ENCODE results near the gene CDH4. TPM values are rescaled to one million over a fixed set of nuclear protein-coding genes. Genes with fewer than 3 reads are reported as not detected.
"Not testable (repeated sequence)": the region's sequence is repeated elsewhere in the genome, so short reads cannot be mapped to it uniquely, and the experiment has no call there.

CDH4 gene
- polyA plus RNA-seq, 6 donors from 2014 or later = not detected

- Mint-ChIP-seq H3K9me3 (peaks cover 0 to 16% (median 3%) of the 10 kb centered on the region in 7 donors), H3K27me3 (peaks cover 0 to 4% (median 0%) of the 10 kb centered on the region in 3 donors), H3K27ac (no peak overlapping the region), H3K4me3 (no peak overlapping the region), H3K4me1 (no peaks in the 10 kb centered on the region), H3K36me3 (no peaks in the 10 kb centered on the region)
- no peak for DNase-seq
- no peak for ATAC-seq (ENCODE audit: low read depth in 2 of 2)
These were observed 197.1 kb downstream of the CDH4 start for GRCh38 chr20:61449057-61449609.

- peaks cover 0 to 4% (median 0%) of the 10 kb centered on the region in 3 donors for H3K27me3 Mint-ChIP-seq
- DNase-seq (no peak), ATAC-seq (ENCODE audit: low read depth in 2 of 2) (no peak)
- no peaks in the 10 kb centered on the region for H3K4me1 Mint-ChIP-seq
- no peaks in the 10 kb centered on the region for H3K36me3 Mint-ChIP-seq
- H3K9me3 Mint-ChIP-seq = peaks cover 0 to 16% (median 3%) of the 10 kb centered on the region in 7 donors
- no peak overlapping the region for H3K27ac Mint-ChIP-seq
- no peak overlapping the region for H3K4me3 Mint-ChIP-seq
These were observed 197.9 kb downstream of the CDH4 start for GRCh38 chr20:61449916-61450315.

GRCh38 chr20:61450549-61450948 is 198.5 kb downstream of the CDH4 start:
- no peaks in the 10 kb centered on the region for H3K36me3 Mint-ChIP-seq
- H3K4me3 Mint-ChIP-seq = no peak overlapping the region
- H3K27me3 Mint-ChIP-seq = peaks cover 0 to 4% (median 0%) of the 10 kb centered on the region in 3 donors
- DNase-seq (no peak), ATAC-seq (ENCODE audit: low read depth in 2 of 2) (no peak)
- H3K9me3 Mint-ChIP-seq = peaks cover 0 to 16% (median 4%) of the 10 kb centered on the region in 7 donors
- no peaks in the 10 kb centered on the region for H3K4me1 Mint-ChIP-seq
- H3K27ac Mint-ChIP-seq = no peak overlapping the region

- no peak overlapping the region for H3K27ac Mint-ChIP-seq
- no peaks in the 10 kb centered on the region for H3K36me3 Mint-ChIP-seq
- ATAC-seq (ENCODE audit: low read depth in 2 of 2) (no peak), DNase-seq (no peak)
- H3K27me3 Mint-ChIP-seq = peaks cover 0 to 4% (median 0%) of the 10 kb centered on the region in 3 donors
- no peaks in the 10 kb centered on the region for H3K4me1 Mint-ChIP-seq
- H3K9me3 Mint-ChIP-seq = peaks cover 2 to 16% (median 5%) of the 10 kb centered on the region in 7 donors
- no peak overlapping the region for H3K4me3 Mint-ChIP-seq
These were observed 198.9 kb downstream of the CDH4 start for GRCh38 chr20:61451009-61451408.

- Mint-ChIP-seq H3K36me3 (no peaks in the 10 kb centered on the region), H3K4me3 (no peak overlapping the region), H3K27me3 (peaks cover 0 to 4% (median 0%) of the 10 kb centered on the region in 3 donors), H3K4me1 (no peaks in the 10 kb centered on the region), H3K9me3 (peaks cover 2 to 16% (median 5%) of the 10 kb centered on the region in 7 donors), H3K27ac (no peak overlapping the region)
- ATAC-seq (ENCODE audit: low read depth in 2 of 2) = no peak
- no peak for DNase-seq
These were observed 199.9 kb downstream of the CDH4 start for GRCh38 chr20:61451953-61452352.

- Mint-ChIP-seq H3K27me3 (peaks cover 0 to 4% (median 0%) of the 10 kb centered on the region in 3 donors), H3K36me3 (no peaks in the 10 kb centered on the region), H3K4me3 (peak overlapping the region in 1 of 8 donors; percentile 14), H3K9me3 (peaks cover 2 to 10% (median 5%) of the 10 kb centered on the region in 7 donors), H3K4me1 (no peaks in the 10 kb centered on the region), H3K27ac (no peak overlapping the region)
- DNase-seq = no peak
- ATAC-seq (ENCODE audit: low read depth in 2 of 2) = no peak
These were observed 201.2 kb downstream of the CDH4 start for GRCh38 chr20:61453219-61453618.

GRCh38 chr20:61453623-61454022 is 201.6 kb downstream of the CDH4 start:
- H3K4me3 Mint-ChIP-seq = peak overlapping the region in 1 of 8 donors; percentile 14

GRCh38 chr20:61454053-61454452 is 202.0 kb downstream of the CDH4 start:
- H3K27me3 Mint-ChIP-seq = peaks cover 0 to 4% (median 0%) of the 10 kb centered on the region in 3 donors
- no peaks in the 10 kb centered on the region for H3K4me1 Mint-ChIP-seq
- no peak overlapping the region for H3K27ac Mint-ChIP-seq
- DNase-seq (no peak), ATAC-seq (ENCODE audit: low read depth in 2 of 2) (no peak)
- no peaks in the 10 kb centered on the region for H3K36me3 Mint-ChIP-seq
- peaks cover 0 to 9% (median 4%) of the 10 kb centered on the region in 7 donors for H3K9me3 Mint-ChIP-seq
- no peak overlapping the region for H3K4me3 Mint-ChIP-seq

More at GRCh38 chr20:61453623-61454022, 201.6 kb downstream of the CDH4 start:
- H3K36me3 Mint-ChIP-seq; DNase-seq; H3K9me3 Mint-ChIP-seq; H3K27me3 Mint-ChIP-seq; H3K4me1 Mint-ChIP-seq; ATAC-seq (ENCODE audit: low read depth in 2 of 2); H3K27ac Mint-ChIP-seq: not testable (repeated sequence)

GRCh38 chr20:61455508-61456215 is 203.6 kb downstream of the CDH4 start:
- Mint-ChIP-seq H3K36me3 (no peaks in the 10 kb centered on the region), H3K4me1 (no peaks in the 10 kb centered on the region), H3K27ac (no peak overlapping the region), H3K9me3 (peaks cover 0 to 5% (median 0%) of the 10 kb centered on the region in 7 donors), H3K27me3 (peaks cover 0 to 4% (median 0%) of the 10 kb centered on the region in 3 donors), H3K4me3 (no peak overlapping the region)
- no peak for DNase-seq
- ATAC-seq (ENCODE audit: low read depth in 2 of 2) = no peak

- H3K27ac Mint-ChIP-seq = no peak overlapping the region
- H3K4me3 Mint-ChIP-seq = no peak overlapping the region
- peaks cover 0 to 4% (median 0%) of the 10 kb centered on the region in 3 donors for H3K27me3 Mint-ChIP-seq
These were observed 205.7 kb downstream of the CDH4 start for GRCh38 chr20:61457725-61458124.

GRCh38 chr20:61458146-61458746 is 206.2 kb downstream of the CDH4 start:
- Mint-ChIP-seq H3K4me3 (no peak overlapping the region), H3K36me3 (peaks cover 0 to 6% of the 10 kb centered on the region in 2 donors), H3K27me3 (no peaks in the 10 kb centered on the region), H3K4me1 (no peaks in the 10 kb centered on the region), H3K9me3 (peaks cover 0 to 9% (median 6%) of the 10 kb centered on the region in 7 donors), H3K27ac (no peak overlapping the region)
- no peak for DNase-seq
- no peak for ATAC-seq (ENCODE audit: low read depth in 2 of 2)

More at GRCh38 chr20:61457725-61458124, 205.7 kb downstream of the CDH4 start:
- H3K4me1 Mint-ChIP-seq = no peaks in the 10 kb centered on the region
- DNase-seq (no peak), ATAC-seq (ENCODE audit: low read depth in 2 of 2) (no peak)
- H3K36me3 Mint-ChIP-seq = peaks cover 0 to 1% of the 10 kb centered on the region in 2 donors
- peaks cover 0 to 6% (median 3%) of the 10 kb centered on the region in 7 donors for H3K9me3 Mint-ChIP-seq

- Mint-ChIP-seq H3K27me3 (no peaks in the 10 kb centered on the region), H3K4me1 (no peaks in the 10 kb centered on the region), H3K27ac (no peak overlapping the region), H3K9me3 (peaks cover 0 to 17% (median 9%) of the 10 kb centered on the region in 7 donors), H3K4me3 (no peak overlapping the region), H3K36me3 (peaks cover 0 to 8% of the 10 kb centered on the region in 2 donors)
- DNase-seq (no peak), ATAC-seq (ENCODE audit: low read depth in 2 of 2) (no peak)
These were observed 207.2 kb downstream of the CDH4 start for GRCh38 chr20:61459266-61459665.

GRCh38 chr20:61459705-61460104 is 207.6 kb downstream of the CDH4 start:
- Mint-ChIP-seq H3K4me1 (no peaks in the 10 kb centered on the region), H3K27me3 (no peaks in the 10 kb centered on the region), H3K4me3 (no peak overlapping the region), H3K9me3 (peaks cover 0 to 18% (median 9%) of the 10 kb centered on the region in 7 donors), H3K36me3 (peaks cover 0 to 8% of the 10 kb centered on the region in 2 donors), H3K27ac (no peak overlapping the region)
- ATAC-seq (ENCODE audit: low read depth in 2 of 2) = no peak
- DNase-seq = no peak
